Measurements from ENCODE around the gene CFLAR.

DNA sequence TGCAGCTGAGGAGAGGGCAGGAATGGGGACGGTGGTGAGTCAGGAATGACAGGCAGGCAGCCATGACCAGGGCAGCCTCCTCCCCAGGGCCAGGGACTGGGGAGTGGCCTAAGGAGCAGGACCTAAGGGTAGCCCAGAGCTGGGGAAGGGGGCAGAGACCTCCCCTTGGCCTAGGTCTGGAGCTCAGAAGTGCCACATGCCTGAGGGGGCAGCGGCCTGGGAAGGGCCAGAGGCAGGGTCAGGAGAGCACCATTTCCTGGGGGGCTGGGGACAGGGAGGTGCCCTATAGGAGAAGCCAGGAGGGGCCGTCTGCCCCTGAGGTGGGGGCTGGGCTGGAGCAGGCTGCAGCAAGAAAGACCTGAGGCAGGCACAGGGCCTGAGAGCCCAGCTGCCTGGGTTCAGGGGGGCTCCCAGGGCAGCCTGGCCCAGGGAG, 20.9 kb downstream of the CFLAR start:
- no peak for TF ChIP-seq POLR2A (IDR thresholded peaks at IDR 0.05)
- TF ChIP-seq, protein P1, sequence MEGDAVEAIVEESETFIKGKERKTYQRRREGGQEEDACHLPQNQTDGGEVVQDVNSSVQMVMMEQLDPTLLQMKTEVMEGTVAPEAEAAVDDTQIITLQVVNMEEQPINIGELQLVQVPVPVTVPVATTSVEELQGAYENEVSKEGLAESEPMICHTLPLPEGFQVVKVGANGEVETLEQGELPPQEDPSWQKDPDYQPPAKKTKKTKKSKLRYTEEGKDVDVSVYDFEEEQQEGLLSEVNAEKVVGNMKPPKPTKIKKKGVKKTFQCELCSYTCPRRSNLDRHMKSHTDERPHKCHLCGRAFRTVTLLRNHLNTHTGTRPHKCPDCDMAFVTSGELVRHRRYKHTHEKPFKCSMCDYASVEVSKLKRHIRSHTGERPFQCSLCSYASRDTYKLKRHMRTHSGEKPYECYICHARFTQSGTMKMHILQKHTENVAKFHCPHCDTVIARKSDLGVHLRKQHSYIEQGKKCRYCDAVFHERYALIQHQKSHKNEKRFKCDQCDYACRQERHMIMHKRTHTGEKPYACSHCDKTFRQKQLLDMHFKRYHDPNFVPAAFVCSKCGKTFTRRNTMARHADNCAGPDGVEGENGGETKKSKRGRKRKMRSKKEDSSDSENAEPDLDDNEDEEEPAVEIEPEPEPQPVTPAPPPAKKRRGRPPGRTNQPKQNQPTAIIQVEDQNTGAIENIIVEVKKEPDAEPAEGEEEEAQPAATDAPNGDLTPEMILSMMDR (IDR thresholded peaks at IDR 0.05) = no peak
- TF ChIP-seq POLR2AphosphoS5 (IDR thresholded peaks at IDR 0.05) = no peak

Data from prostate gland (tissue), 2 donors.